UCSD-AML1 (cell line): ENCODE measurements around the gene HLA-DMA.

ENCODE experiments used
- DNase-seq: peaks from one replicate; lab custom pipeline; 2025; ENCODE audit not compliant: unreplicated experiment; lab: John Stamatoyannopoulos, UW

The HLA-DMA gene

GRCh38 chr6:32952817-32953739 lies at the start of gene HLA-DMA:
HLA-DMA (minus strand) TSS chr6:32953097; CDS start chr6:32953036, 61 bp downstream.
- DNase-seq = peak; percentile 90

GRCh38 chr6:33001685-33002084 lies 48.8 kb upstream of the HLA-DMA start:
- no peak for DNase-seq

GRCh38 chr6:33000055-33000454 lies 47.2 kb upstream of the HLA-DMA start:
- no peak for DNase-seq

- no peak for DNase-seq
Measured at GRCh38 chr6:32995448-32995847, 42.6 kb upstream of the HLA-DMA start.

GRCh38 chr6:32993363-32993973 lies 40.6 kb upstream of the HLA-DMA start:
- no peak for DNase-seq

- no peak for DNase-seq
Measured at GRCh38 chr6:32991972-32992371, 39.1 kb upstream of the HLA-DMA start.

- DNase-seq = no peak
Measured at GRCh38 chr6:32989368-32989767, 36.5 kb upstream of the HLA-DMA start.

GRCh38 chr6:32984622-32985389 lies 31.9 kb upstream of the HLA-DMA start:
- DNase-seq = peak; percentile 83

GRCh38 chr6:32983964-32984621 lies 31.2 kb upstream of the HLA-DMA start:
- DNase-seq = no peak

GRCh38 chr6:32983493-32983848 lies 30.6 kb upstream of the HLA-DMA start:
- DNase-seq = no peak

- DNase-seq = no peak
Measured at GRCh38 chr6:32982702-32983492, 30.0 kb upstream of the HLA-DMA start.

GRCh38 chr6:32982084-32982701 lies 29.3 kb upstream of the HLA-DMA start:
- no peak for DNase-seq

- DNase-seq = no peak
Measured at GRCh38 chr6:32980488-32981038, 27.7 kb upstream of the HLA-DMA start.

- DNase-seq = no peak
Measured at GRCh38 chr6:32979720-32980487, 27.0 kb upstream of the HLA-DMA start.

GRCh38 chr6:32977953-32978324 lies 25.0 kb upstream of the HLA-DMA start:
- no peak for DNase-seq

GRCh38 chr6:32977272-32977952 lies 24.5 kb upstream of the HLA-DMA start:
- DNase-seq = no peak

- no peak for DNase-seq
Measured at GRCh38 chr6:32976334-32977069, 23.6 kb upstream of the HLA-DMA start.

GRCh38 chr6:32975886-32976285 lies 23.0 kb upstream of the HLA-DMA start:
- no peak for DNase-seq
